Lower lobe of right lung (tissue), 2 donors: ENCODE results near the gene MYLK4. TPM values are rescaled to one million over a fixed set of nuclear protein-coding genes. Genes with fewer than 3 reads are reported as not detected.

Source experiments
- ATAC-seq, 2 donors: fragments of 200-7000 bp; cut with Tn5 transposase; one replicate each; pipeline ENCODE4 v1.9.1; 2020 to 2022; ENCODE audit warnings: mild to moderate bottlenecking in 2 of 2, moderate library complexity in 2 of 2
- DNase-seq: peaks from one replicate; pipeline ENCODE4 v3.0.0-alpha.2; 2020
- H3K27ac ChIP-seq: fragments of 200-600 bp; one replicate; pipeline ENCODE4 v1.8.0; 2022
- H3K27me3 ChIP-seq: fragments of 200-600 bp; one replicate; pipeline ENCODE4 v1.8.0; 2022; ENCODE audit warnings: low read depth
- H3K36me3 ChIP-seq: fragments of 200-600 bp; one replicate; pipeline ENCODE4 v1.8.0; 2022; ENCODE audit warnings: mild to moderate bottlenecking
- H3K4me1 ChIP-seq: fragments of 200-600 bp; one replicate; pipeline ENCODE4 v1.8.0; 2022
- H3K4me3 ChIP-seq: fragments of 200-600 bp; one replicate; pipeline ENCODE4 v1.8.0; 2022; ENCODE audit warnings: mild to moderate bottlenecking
- H3K9me3 ChIP-seq: fragments of 200-600 bp; one replicate; pipeline ENCODE4 v1.8.0; 2022
- CTCF ChIP-seq: fragments of 200-600 bp; IDR thresholded peaks from one replicate; pipeline ENCODE4 v1.8.0; 2022; ENCODE audit warnings: antibody characterized with exemption, mild to moderate bottlenecking
- intact Hi-C: fragments of 100-400 bp; cut with DNase I; formaldehyde crosslinking; loops from one replicate; pipeline ENCODE4 v1.11.0; 2022
- total RNA-seq: library from RNA; stranded (reverse); fragmentation: NEBNext Ultra II Directional; extraction: Animal tissue kit (Norgen Biotek cat#: 25700); gene quantifications from one replicate; pipeline ENCODE4 v1.2.1, GENCODE V29; 2021
- donor health status: DM: no; HTN: yes; CAD: no; lungs with severe emphysema.

The MYLK4 gene
- total RNA-seq, 1 donor from 2014 or later, result 0.56 TPM

GRCh38 chr6:2768696-2769095 is 18.0 kb upstream of the MYLK4 start:
- no peak for DNase-seq
- intact Hi-C loops, result no loop called here
- ATAC-seq, result no peak
- Histone ChIP-seq H3K27me3 (no peaks in the 10 kb centered on the region), H3K9me3 (no peaks in the 10 kb centered on the region), H3K27ac (no peak overlapping the region), H3K36me3 (peaks cover 29% of the 10 kb centered on the region), H3K4me3 (peak overlapping the region; percentile 87), H3K4me1 (peaks cover 65% of the 10 kb centered on the region)
- no peak for TF ChIP-seq CTCF

GRCh38 chr6:2767657-2768524 is 17.2 kb upstream of the MYLK4 start:
- Histone ChIP-seq H3K9me3 (no peaks in the 10 kb centered on the region), H3K4me3 (peak overlapping the region; percentile 87), H3K4me1 (peaks cover 62% of the 10 kb centered on the region), H3K27ac (no peak overlapping the region), H3K27me3 (no peaks in the 10 kb centered on the region), H3K36me3 (peaks cover 21% of the 10 kb centered on the region)
- no peak for ATAC-seq
- intact Hi-C loops, result no loop called here
- DNase-seq, result no peak
- no peak for TF ChIP-seq CTCF

- H3K9me3 ChIP-seq, result no peaks in the 10 kb centered on the region
- ATAC-seq, result no peak
- H3K4me3 ChIP-seq, result peak overlapping the region; percentile 87
- intact Hi-C loops, result no loop called here
- no peaks in the 10 kb centered on the region for H3K27me3 ChIP-seq
- H3K4me1 ChIP-seq, result peaks cover 54% of the 10 kb centered on the region
- DNase-seq, result no peak
- peaks cover 18% of the 10 kb centered on the region for H3K36me3 ChIP-seq
- no peak for TF ChIP-seq CTCF
- H3K27ac ChIP-seq, result peak overlapping the region; percentile 96
Measured at GRCh38 chr6:2766767-2767656, 16.3 kb upstream of the MYLK4 start.

- Histone ChIP-seq H3K27ac (peak overlapping the region; percentile 96), H3K36me3 (peaks cover 10% of the 10 kb centered on the region), H3K9me3 (no peaks in the 10 kb centered on the region), H3K4me1 (peaks cover 47% of the 10 kb centered on the region), H3K27me3 (no peaks in the 10 kb centered on the region), H3K4me3 (peak overlapping the region; percentile 87)
- ATAC-seq, result peak; percentile 34 to 50
- DNase-seq, result peak; percentile 75
- TF ChIP-seq CTCF, result no peak
- intact Hi-C loops, result no loop called here
Measured at GRCh38 chr6:2765896-2766766, 15.4 kb upstream of the MYLK4 start.
